HCT116 (cell line): ENCODE results near the gene TRPM1. TPM values are rescaled to one million over a fixed set of nuclear protein-coding genes. Genes with fewer than 3 reads are reported as not detected.

Experiments used
- ATAC-seq: fragments of 200-7000 bp; cut with Tn5 transposase; 2 replicates; pipeline ENCODE4 v1.9.1; 2020; ENCODE audit warnings: mild to moderate bottlenecking, moderate library complexity
- BruUV-seq: library from RNA; stranded (reverse); fragments of 400-500 nt; replicated peaks from 2 replicates; lab custom pipeline; 2021; lab: Mats Ljungman, UMichigan
- CTCF ChIA-PET: fragments of 300-600 bp; sonication (Branson Sonifier 250); formaldehyde crosslinking; loops from one replicate; lab custom pipeline; 2021; ENCODE audit warnings: antibody characterized with exemption; lab: Charles Lee
- POLR2A ChIA-PET: fragments of 300-600, 350-600 bp; sonication (Branson Sonifier 250); formaldehyde crosslinking; loops from one replicate; lab custom pipeline; 2021; ENCODE audit warnings: antibody characterized with exemption; lab: Charles Lee
- RAD21 ChIA-PET, 2 experiments: fragments of 300-600 bp; sonication (Branson Sonifier 250); formaldehyde crosslinking; loops; one replicate each; lab custom pipeline; 2023; ENCODE audit warnings: low total read pairs in 2 of 2; ENCODE audit not compliant: uncharacterized antibody in 2 of 2, unreplicated experiment in 2 of 2, low non-redundant PET in 1 of 2; lab: Charles Lee
- DNase-seq: peaks from one replicate; pipeline ENCODE4 v3.0.0-alpha.2; 2010; ENCODE audit warnings: low read depth, low spot score
- H2AFZ ChIP-seq: fragments of 200-600 bp; shearing (Covaris generic), sonication (generic); 2 replicates; pipeline ENCODE4 v1.6.1; 2017; ENCODE audit warnings: low read depth, mixed run types, mixed read lengths, antibody characterized with exemption, low read length; ENCODE audit not compliant: poor library complexity, severe bottlenecking
- H3K27ac ChIP-seq: 2 replicates; pipeline ENCODE4 v1.5.1; 2012; ENCODE audit warnings: low read depth, low read length
- H3K27me3 ChIP-seq: fragments of 200-600 bp; sonication (generic); 2 replicates; pipeline ENCODE4 v1.6.1; 2016; ENCODE audit warnings: mixed run types, low read length, mixed read lengths; ENCODE audit not compliant: insufficient read depth
- H3K36me3 ChIP-seq, 2 experiments: fragments of 200-500 bp in 1 of 2; fragments of 200-600 bp in 1 of 2; sonication (Bioruptor generic) in 1 of 2; sonication (generic) in 1 of 2; 2 replicates each; pipeline versions ENCODE4 v1.5.1 to v1.6.1; 2014 to 2016; ENCODE audit warnings: low read length in 2 of 2, inconsistent platforms in 1 of 2, mixed read lengths in 1 of 2, mixed run types in 1 of 2; ENCODE audit not compliant: insufficient read depth in 2 of 2, control insufficient read depth in 1 of 2
- H3K4me1 ChIP-seq, 2 experiments: fragments of 200-600 bp in 1 of 2; sonication (generic) in 1 of 2; 2 replicates each; pipeline versions ENCODE4 v1.5.1 to v1.6.1; 2012 to 2017; ENCODE audit warnings: low read length in 2 of 2, inconsistent platforms in 1 of 2, mild to moderate bottlenecking in 1 of 2, mixed read lengths in 1 of 2, mixed run types in 1 of 2, moderate library complexity in 1 of 2; ENCODE audit not compliant: insufficient read depth in 2 of 2, control insufficient read depth in 1 of 2
- H3K4me2 ChIP-seq: fragments of 200-600 bp; sonication (generic); 2 replicates; pipeline ENCODE4 v1.6.1; 2017; ENCODE audit warnings: mixed run types, low read length, mixed read lengths
- H3K4me3 ChIP-seq, 2 experiments: fragments of 200-600 bp in 1 of 2; sonication (generic) in 1 of 2; replicated peaks in 1 of 2; 2 replicates each; pipeline ENCODE4 v1.5.1; 2011 to 2016; ENCODE audit warnings: low read length in 2 of 2, control low read depth in 1 of 2, low read depth in 1 of 2, mild to moderate bottlenecking in 1 of 2, mixed read lengths in 1 of 2, mixed run types in 1 of 2
- H3K79me2 ChIP-seq: fragments of 200-600 bp; sonication (generic); 2 replicates; pipeline ENCODE4 v1.6.1; 2017; ENCODE audit warnings: mild to moderate bottlenecking, mixed run types, low read length, moderate library complexity, mixed read lengths; ENCODE audit not compliant: insufficient read depth
- H3K9ac ChIP-seq: fragments of 200-600 bp; sonication (generic); 2 replicates; pipeline ENCODE4 v1.6.1; 2016; ENCODE audit warnings: low read length, mixed read lengths
- H3K9me2 ChIP-seq: fragments of 200-600 bp; sonication (generic), shearing (Covaris generic); 2 replicates; pipeline ENCODE4 v1.6.1; 2017; ENCODE audit warnings: mixed run types, mild to moderate bottlenecking, moderate library complexity; ENCODE audit not compliant: insufficient read depth
- H3K9me3 ChIP-seq, 2 experiments: fragments of 200-500 bp in 1 of 2; fragments of 200-600 bp in 1 of 2; sonication (Bioruptor generic) in 1 of 2; sonication (generic) in 1 of 2; 2 replicates each; pipeline ENCODE4 v1.6.1; 2014 to 2017; ENCODE audit warnings: low read length in 2 of 2, mixed read lengths in 2 of 2, inconsistent platforms in 1 of 2, low read depth in 1 of 2, mild to moderate bottlenecking in 1 of 2, mixed run types in 1 of 2, moderate library complexity in 1 of 2; ENCODE audit not compliant: control insufficient read depth in 1 of 2, insufficient read depth in 1 of 2
- H4K20me1 ChIP-seq: fragments of 200-600 bp; sonication (generic), shearing (Covaris generic); 2 replicates; pipeline ENCODE4 v1.6.1; 2017; ENCODE audit warnings: mixed run types, mild to moderate bottlenecking, moderate library complexity; ENCODE audit not compliant: insufficient read depth
- ATF3 ChIP-seq: IDR thresholded peaks from 2 replicates; pipeline ENCODE4 v1.6.1; 2012
- CEBPB ChIP-seq: IDR thresholded peaks from 2 replicates; pipeline ENCODE4 v1.6.1; 2012; ENCODE audit warnings: low read depth
- JUND ChIP-seq: IDR thresholded peaks from 2 replicates; pipeline ENCODE4 v1.6.1; 2012
- MAX ChIP-seq: IDR thresholded peaks from 2 replicates; pipeline ENCODE4 v1.6.1; 2012
- POLR2AphosphoS5 ChIP-seq: IDR thresholded peaks from 2 replicates; pipeline ENCODE4 v1.6.1; 2011; ENCODE audit warnings: mild to moderate bottlenecking, low read depth, low read length, moderate library complexity
- REST ChIP-seq: IDR thresholded peaks from 2 replicates; pipeline ENCODE4 v1.6.1; 2012; ENCODE audit warnings: low read depth
- ZFX ChIP-seq: fragments of 450-650 bp; IDR thresholded peaks from 2 replicates; pipeline ENCODE4 v1.6.1; 2017
- ZNF274 ChIP-seq: fragments of 200-500 bp; sonication (Bioruptor generic); IDR thresholded peaks from 2 replicates; pipeline ENCODE4 v1.6.1; 2014; ENCODE audit warnings: mild to moderate bottlenecking, low read depth, low read length, inconsistent platforms
- intact Hi-C: fragments of 100-400 bp; cut with micrococcal nuclease; formaldehyde crosslinking; loops from 2 replicates; pipeline ENCODE4 v1.10.0; 2022
- total RNA-seq: library from RNA; stranded (reverse); gene quantifications from one replicate; pipeline ENCODE4 v1.2.1, GENCODE V29; 2021; ENCODE audit not compliant: unreplicated experiment
- TF ChIP-seq, protein P1 (sequence below), 3 experiments: fragments of 200-600 bp in 1 of 3; sonication (generic) in 1 of 3; IDR thresholded peaks in 2 of 3; conservative IDR thresholded peaks in 1 of 3; 2 replicates each; pipeline ENCODE4 v1.5.1; 2012 to 2017; ENCODE audit warnings: low read depth in 2 of 3, low read length in 2 of 3, antibody characterized with exemption in 1 of 3, borderline replicate concordance in 1 of 3, control low read depth in 1 of 3, mild to moderate bottlenecking in 1 of 3, mixed read lengths in 1 of 3, mixed run types in 1 of 3, moderate library complexity in 1 of 3; ENCODE audit not compliant: insufficient read depth in 1 of 3

TRPM1 gene
- total RNA-seq, 1 experiment from 2014 or later = not detected

DNA sequence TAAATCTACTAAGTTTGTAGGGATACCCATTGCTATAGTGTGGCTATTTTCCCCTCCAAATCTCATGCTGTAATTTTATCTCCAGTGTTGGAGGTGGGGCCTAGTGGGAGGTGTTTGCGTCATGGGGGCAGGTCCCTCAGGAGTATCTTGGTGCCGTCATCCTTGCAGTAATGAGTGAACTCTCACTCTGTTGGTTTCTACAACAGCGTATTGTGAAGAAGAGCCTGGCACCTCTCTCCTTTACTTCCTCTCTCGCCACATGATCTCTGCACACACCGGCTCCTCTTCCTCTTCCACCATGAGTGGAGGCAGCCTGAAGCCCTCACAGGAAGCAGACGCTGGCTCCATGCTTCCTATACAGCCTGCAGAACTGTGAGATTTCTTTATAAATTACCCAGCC, 34.0 kb upstream of the TRPM1 start (continued):
- TF ChIP-seq ATF3 (no peak), CEBPB (no peak), MAX (no peak), ZFX (no peak), ZNF274 (no peak)

DNA sequence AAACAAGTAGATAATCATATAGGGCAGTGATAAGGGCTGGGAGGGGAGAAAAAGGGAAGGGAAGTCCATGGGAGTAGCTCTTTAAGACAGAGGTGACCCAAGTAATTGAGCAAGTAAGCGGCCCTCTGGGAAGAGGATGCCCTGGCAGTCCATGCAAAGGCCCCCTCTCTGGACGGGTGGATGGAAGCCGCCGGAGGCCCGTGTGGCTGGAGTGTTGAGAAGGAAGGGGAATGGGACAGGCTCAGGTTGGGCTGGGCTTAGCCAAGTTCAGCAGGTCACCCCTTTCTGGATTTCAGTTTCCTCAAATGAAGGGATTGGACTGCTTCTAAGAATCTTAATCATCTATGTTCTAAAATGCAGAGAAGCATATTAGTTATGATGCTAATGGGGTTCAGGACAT, 32.4 kb upstream of the TRPM1 start:
- Histone ChIP-seq H4K20me1 (no peaks in the 10 kb centered on the region), H3K4me3 (no peak overlapping the region), H3K4me1 (peaks cover 0 to 4% of the 10 kb centered on the region in 2 experiments; a peak in 3 of 4 replicates), H3K27me3 (no peaks in the 10 kb centered on the region), H3K27ac (no peak overlapping the region), H3K79me2 (no peaks in the 10 kb centered on the region), H3K36me3 (no peaks in the 10 kb centered on the region), H3K9me3 (no peaks in the 10 kb centered on the region), H3K9me2 (no peaks in the 10 kb centered on the region), H3K9ac (no peak overlapping the region), H3K4me2 (no peak overlapping the region), H2AFZ (no peak overlapping the region)
- ChIA-PET RAD21 (no interaction called here), CTCF (no interaction called here), POLR2A (no interaction called here)
- TF ChIP-seq, protein P1, sequence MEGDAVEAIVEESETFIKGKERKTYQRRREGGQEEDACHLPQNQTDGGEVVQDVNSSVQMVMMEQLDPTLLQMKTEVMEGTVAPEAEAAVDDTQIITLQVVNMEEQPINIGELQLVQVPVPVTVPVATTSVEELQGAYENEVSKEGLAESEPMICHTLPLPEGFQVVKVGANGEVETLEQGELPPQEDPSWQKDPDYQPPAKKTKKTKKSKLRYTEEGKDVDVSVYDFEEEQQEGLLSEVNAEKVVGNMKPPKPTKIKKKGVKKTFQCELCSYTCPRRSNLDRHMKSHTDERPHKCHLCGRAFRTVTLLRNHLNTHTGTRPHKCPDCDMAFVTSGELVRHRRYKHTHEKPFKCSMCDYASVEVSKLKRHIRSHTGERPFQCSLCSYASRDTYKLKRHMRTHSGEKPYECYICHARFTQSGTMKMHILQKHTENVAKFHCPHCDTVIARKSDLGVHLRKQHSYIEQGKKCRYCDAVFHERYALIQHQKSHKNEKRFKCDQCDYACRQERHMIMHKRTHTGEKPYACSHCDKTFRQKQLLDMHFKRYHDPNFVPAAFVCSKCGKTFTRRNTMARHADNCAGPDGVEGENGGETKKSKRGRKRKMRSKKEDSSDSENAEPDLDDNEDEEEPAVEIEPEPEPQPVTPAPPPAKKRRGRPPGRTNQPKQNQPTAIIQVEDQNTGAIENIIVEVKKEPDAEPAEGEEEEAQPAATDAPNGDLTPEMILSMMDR (IDR thresholded peaks at IDR 0.05 in 2 of 3, conservative IDR thresholded peaks at IDR 0.05 in 1 of 3; ENCODE audit: borderline replicate concordance in 1 of 3, insufficient read depth in 1 of 3, low read depth in 2 of 3, low read length in 2 of 3) = no peak
- TF ChIP-seq JUND = no peak
- no peak for TF ChIP-seq POLR2AphosphoS5
- TF ChIP-seq REST = no peak
- no peak for DNase-seq
- BruUV-seq = no TSS peak
- intact Hi-C loops = no loop called here
- no peak for ATAC-seq
